Tongue (tissue), 2 donors: ENCODE results near the gene PRR5L. TPM values are rescaled to one million over a fixed set of nuclear protein-coding genes. Genes with fewer than 3 reads are reported as not detected.

ENCODE experiments used
- DNase-seq: peaks from one replicate; pipeline ENCODE4 v3.0.0-alpha.2; 2015
- total RNA-seq: library from RNA; depleted of rRNA; stranded (reverse); fragments of >200 nt; gene quantifications from one replicate; pipeline ENCODE4 v1.2.3, GENCODE V29; 2014

Gene PRR5L
- total RNA-seq, 1 donor from 2014 or later, result 14.1 TPM

DNA sequence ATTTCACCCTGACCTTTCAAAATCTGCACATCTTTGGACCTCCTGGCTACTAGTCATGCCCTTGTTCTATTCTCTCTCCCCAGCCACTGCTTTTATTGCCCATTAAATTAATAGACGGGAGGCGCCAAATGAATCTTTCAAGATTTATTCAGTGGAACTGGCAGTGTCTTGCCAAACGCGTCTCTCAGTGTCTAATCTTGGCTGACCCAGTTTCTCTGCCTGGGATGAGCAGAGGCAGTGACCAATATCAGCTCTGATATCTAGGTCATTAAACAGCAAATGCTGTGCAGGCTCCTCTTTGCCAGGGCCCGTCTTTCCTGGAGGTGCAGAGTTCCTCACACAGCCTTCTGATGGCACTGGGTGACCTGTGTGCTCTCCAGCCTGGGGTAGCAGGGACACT, 140.0 kb downstream of the PRR5L start:
- DNase-seq, result no peak

DNA sequence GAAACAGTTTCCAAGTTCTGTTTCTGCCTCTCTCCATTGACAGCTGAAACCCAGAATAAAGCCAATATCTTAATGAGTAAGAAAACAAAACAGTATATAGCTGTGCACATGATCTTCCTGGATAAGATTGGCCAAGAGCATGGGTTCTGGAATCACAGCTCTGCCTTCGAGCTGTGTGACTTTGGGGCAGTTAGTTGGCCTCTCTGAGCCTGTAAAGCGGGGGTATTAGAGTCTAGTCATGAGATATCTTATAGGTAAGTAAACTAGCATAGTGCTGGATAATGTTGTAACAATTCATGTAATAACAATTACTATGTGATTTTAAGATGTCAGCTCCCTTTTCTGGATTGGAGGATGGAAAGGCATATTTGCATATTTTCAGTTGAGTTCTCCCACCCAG, 140.5 kb downstream of the PRR5L start:
- no peak for DNase-seq

DNA sequence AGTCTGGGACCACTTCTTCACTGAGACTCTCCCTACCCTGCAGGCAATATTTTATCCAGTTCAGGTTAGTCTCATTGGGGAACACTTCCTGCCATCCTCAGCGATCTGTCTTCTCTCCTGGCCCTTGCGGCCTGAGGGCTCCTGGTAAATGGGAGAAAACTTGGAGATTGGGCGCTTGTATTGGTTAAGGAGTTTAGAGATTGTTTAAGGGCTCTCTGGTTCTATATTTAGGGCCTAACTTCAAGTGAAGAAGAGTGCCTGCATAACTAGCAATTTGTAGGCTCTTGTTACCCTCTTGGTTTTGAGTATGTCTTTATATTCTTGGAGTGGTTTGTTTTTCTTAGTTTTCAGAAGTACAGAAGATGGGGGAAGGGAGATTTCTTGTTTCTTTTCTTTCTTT, 141.3 kb downstream of the PRR5L start:
- DNase-seq, result no peak

DNA sequence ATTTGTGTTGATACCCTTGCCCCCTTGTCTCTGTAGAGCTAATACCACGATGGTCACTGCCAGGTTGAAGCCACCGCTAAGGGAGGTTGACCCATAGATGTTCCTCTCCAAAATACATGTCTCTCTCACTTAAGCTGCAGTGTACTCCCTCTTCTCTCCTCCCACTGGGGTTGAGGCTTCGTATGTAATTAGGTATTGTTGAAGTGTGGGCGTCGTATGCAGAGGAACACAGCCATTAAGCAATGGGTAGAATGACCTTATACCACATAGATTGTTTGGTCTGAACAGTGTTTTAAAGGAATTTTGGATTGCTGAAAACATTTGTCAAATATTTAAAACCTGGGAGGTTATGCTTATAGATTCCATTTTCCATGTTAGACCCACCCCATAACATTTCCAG, 142.0 kb downstream of the PRR5L start:
- no peak for DNase-seq

DNA sequence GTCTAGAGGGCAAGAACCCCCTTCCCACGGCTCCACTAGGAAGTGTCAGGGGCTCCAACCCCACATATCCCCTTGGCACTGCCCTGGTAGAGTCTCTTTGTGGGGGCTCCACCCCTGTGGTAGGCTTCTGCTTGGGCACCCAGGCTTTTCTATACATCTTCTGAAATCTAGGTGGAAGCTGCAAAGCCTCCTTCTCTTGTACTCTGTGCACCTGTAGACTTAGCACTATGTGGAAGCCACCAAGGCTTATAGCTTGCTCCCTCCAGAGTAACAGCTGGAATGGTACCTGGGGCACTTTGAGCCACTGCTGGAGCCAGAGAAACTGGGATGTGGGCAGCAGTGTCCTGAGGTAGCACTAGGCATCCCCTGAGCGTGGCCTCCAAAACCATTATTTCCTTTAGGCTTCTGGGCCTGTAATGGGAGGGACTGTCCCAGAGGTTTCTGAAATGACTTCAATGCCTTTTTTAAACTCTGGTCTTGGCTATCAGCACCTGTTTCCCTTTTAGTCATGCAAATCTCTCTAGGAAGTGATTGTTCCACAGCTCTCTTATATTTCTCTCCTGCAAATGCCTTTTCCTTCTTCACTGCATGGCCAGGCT, 145.6 kb downstream of the PRR5L start:
- DNase-seq, result peak; percentile 18

DNA sequence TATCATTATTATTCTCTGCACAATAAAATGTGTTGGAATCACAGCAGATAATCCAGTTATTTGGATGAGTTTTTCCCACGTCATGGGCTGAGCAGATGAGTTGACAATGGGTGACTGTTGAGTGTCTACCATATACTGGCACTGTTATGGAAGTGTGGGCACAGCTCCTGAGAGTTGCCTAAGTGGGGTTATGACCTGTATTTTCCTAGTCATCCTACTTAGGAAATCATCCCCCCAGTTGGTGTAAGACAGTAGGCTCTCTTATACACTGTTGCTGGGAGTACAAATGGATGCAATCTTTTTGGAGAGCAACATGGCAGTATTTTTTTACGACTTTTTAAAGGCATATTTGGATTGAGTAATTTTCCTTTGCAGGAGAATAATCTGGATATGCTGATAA, 147.6 kb downstream of the PRR5L start:
- no peak for DNase-seq

DNA sequence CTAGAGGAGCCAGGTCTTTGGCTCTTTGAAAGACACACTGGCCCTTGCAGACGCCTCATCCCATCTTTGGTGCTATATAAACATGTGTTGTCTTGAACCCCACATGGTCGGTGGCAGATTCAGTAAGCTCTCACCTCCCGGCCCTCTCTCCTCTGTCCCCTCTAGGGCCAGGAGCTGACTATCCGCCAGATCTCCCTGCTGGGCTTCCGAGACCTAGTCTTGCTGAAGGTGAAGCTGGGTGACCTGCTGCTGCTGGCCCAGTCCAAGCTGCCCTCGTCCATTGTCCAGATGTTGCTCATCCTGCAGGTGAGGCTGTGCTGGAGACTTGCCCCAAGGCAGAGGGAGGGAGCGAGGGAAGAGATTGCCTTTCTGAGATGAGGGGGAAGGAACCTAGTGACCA, 150.0 kb downstream of the PRR5L start:
- no peak for DNase-seq

DNA sequence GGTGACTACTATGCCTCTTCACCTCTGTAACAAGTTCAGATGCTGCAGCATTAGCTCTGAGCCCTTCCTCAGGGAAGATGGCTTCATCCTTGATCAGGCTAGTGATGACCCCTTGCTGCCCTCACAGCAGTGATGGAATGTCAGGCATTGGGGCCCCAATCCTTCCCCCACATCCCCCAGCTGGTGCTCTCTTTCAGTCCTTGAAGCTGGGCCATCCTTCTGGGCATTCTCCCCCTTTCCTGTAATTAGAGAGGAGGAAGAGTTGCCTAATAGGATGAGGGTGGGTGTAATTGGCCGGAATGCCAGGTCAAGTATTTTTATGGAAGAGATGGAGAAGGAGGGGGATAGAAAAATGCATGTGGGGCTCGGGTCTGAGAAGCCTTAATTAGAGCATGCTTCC, 151.4 kb downstream of the PRR5L start:
- DNase-seq, result peak; percentile 13

DNA sequence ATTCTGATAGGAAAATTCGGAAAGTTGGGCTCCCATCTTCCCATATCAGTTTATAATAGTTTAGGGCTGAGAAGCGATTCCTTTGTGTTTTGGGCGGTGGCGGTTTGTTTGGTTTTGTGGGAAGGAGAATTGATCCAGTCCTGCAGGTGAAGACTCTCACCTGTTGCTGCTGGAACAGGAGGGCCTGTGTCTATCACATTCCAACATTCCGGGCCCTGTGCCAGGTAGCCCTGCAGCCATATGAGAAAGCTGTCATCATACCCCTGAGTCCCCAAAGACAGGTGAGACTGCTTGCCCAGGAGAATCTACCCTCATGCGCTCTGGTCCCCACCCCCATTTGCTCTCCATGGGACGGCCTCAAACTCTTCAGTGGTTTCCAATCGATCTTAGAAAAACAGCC, 151.9 kb downstream of the PRR5L start:
- peak; percentile 43 for DNase-seq

DNA sequence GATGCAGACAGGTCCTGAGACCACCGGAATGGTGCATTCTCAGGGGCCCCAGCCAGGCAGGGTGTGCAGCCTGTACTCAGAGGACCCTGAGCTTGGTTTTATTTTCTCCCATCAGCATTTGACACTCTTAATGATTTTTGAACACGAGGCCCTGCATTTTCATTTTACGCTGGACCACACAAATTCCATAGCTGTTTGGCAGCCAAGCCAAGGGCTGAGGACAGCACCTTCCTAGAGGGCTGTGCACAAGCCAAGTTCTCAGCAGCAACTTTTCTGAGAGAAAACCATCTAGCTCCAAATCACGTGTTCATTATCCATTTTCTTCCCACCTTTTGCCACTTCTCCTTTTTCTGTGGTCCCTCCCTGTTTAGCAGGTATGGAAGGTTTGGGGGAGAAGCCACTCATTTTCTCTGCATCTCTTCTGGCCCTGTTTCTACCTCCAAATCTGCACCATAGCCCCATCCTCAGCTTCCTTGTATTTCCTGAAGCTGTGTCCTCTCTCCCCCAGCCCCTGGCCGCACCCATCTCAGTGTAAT, 153.5 kb downstream of the PRR5L start:
- no peak for DNase-seq

DNA sequence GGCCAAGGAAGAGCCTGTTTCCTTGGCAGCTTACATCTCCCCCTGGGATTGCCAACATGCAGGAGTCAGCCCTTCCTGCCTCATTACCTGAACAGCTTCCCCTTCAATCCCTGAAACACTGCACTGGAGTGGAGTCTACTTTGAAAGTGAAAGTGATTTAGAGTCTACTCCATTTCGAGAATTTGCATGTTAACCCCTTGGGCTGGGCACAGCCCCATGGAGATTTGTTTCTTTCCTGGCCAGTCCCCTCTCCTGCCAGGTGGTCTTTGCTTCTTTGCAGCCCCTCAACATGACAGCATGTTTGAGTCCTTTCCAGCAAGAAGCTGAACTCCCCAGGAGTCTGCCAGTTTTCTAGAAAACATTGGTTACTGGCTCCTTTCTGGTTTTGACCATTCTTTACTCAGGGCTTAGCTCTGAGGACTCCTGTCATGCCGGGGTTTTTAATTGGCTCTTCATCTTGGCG, 154.1 kb downstream of the PRR5L start:
- DNase-seq, result peak; percentile 30

DNA sequence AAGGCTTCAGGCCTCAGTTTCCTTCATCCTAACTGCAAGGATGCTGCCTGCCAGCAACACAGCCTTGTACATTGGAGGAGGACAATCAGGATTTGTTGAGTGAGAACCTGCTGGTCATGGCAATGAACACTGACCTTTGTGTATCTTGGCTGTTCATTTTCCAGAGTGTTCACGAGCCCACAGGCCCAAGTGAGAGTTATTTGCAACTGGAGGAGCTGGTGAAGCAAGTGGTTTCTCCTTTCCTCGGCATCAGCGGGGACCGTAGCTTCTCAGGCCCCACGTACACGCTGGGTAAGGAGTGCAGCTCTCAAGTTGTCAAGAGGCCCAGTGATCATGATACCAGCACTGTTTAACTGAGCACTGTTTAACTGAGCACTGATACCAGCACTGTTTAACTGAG, 155.0 kb downstream of the PRR5L start:
- no peak for DNase-seq

DNA sequence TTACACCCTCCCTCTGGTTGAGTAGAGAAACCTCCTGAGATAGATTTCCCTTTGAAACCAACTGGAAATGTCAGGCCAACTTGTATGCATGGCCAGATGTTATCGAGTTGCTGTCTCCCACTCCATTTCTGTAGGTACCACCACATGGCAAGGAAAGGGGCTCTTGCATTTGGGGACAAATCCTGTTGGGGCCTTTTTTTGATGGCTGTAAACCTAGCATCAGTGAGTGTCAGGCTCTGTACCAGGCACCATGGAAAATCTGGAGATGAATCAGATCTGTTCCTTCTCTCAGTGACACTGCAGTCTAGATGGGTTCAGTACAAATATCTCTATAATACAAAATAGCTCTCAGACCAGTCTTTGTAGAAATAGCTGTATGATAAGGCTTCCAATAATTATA, 155.6 kb downstream of the PRR5L start:
- no peak for DNase-seq

DNA sequence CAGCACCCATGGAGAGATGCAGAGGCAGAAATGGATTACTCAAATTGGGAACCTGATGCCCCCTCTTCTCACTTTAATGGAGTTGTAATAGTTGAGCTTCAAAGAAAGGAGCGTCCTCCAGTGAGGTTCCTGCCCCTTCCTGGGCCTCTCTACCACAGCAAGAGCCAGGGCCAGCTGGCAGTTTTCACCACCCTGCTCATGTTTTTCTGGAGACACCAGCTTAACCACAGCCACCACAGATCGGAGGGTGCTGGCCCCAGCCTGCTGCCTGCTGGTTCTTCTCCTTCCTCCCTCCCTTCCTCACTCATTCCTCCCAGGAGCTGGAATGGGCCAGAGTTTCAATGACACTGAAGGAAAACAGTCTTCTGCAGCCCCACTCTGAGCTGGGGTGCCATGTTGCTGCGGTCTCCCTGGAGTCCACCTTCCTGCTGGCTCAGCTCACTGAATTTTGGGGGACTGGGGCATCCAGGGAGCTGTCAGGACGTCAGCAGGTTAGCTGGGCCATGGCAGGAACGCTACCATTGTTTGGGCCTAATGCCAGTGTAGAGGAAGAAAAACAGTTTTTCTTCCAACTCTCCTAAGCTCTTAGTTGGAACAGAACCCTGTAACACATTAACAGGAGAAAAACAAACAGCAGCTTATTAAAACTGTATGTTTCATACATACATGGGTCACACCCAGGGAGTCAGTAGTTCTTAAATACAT, 156.3 kb downstream of the PRR5L start:
- DNase-seq, result peak; percentile 43

DNA sequence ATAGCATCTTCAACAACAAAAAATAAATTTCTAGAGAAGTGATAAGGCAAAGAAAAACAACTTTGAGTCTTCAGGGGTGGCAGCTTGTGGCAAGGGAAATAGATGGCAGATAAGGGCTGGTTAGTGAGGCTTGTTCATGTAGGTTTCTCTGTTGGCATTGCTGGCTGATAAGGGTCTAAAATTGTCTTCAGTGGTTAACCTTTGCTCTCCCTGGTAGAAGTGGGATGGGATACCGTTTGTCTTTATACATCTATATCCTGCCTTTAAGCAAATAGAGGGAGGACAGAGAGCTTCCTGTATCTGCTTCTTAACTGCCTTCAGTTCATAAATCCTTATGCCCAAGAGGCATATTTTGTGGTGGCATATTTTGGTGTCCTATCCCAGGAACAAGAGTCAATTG, 156.9 kb downstream of the PRR5L start:
- no peak for DNase-seq

DNA sequence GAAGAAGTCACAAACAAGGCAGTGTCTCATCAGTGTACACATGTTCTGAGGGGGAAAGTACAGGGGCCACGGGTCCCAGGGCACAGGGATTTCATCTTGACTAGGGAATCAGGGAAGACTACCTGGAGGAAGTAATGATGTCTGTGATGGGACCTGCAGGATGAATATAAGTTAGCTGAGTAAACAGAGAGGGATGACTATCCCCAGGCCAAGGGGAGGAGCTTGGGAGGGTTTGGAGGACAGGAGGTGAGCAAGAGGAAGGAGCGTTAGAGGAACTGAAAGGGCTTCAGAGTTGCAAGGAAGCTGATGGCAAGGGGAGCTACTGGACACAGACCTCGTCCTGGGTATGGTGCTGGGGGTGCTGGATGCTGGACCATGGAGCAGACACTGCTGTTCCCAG, 157.6 kb downstream of the PRR5L start:
- no peak for DNase-seq

DNA sequence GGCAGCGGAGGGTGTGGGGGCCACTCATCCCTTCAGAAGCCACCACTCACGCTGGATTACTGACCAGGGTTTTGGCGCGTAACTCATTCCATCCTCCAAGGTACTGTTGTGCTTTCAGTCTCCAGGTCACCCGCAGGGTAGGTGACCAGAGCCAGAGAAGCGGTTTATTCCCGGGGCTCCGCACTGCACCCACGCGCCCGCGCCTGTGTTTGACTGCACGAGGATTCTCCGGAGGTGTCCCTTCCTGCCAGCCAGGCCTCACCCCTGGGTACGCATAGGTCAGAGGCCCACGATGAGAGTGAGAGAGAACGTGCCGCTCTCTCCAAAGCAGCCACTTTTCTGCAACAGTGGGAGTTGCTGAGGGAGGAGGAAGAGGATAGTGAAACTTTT, 158.5 kb downstream of the PRR5L start:
- DNase-seq, result no peak

DNA sequence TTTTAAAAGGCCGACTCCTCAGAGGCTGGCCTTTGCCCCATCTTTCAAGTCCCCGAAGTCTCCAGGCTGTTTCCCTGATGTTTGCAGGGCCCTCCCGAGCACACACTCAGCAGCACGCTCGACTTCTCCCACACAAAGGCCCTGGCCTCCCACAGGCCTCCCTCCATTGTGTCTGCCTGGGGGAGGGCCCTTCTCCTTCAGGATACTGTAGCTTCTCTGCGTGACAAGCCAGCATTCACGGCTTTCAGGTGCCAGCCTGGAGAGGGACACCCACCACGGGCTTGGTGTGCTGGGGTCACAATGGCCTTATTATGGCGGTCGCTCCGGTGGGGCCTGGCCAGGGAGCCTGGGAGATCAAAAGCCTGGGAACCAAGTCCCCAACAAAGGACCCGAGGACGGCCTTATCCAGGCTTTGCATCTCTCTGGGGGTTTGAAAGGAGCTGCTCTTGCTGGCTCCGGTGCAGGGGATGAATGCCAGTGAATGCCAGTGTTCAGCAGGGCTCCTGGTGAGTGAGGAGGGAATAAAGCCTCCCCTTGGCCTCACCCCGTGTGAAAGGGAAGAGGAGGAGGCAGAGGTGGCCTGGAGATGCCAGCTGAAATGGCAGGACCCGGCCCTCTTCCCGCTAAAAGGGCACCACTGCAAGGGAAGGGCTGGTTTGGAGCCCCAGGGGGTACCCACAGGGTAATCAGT, 159.0 kb downstream of the PRR5L start:
- DNase-seq, result no peak

DNA sequence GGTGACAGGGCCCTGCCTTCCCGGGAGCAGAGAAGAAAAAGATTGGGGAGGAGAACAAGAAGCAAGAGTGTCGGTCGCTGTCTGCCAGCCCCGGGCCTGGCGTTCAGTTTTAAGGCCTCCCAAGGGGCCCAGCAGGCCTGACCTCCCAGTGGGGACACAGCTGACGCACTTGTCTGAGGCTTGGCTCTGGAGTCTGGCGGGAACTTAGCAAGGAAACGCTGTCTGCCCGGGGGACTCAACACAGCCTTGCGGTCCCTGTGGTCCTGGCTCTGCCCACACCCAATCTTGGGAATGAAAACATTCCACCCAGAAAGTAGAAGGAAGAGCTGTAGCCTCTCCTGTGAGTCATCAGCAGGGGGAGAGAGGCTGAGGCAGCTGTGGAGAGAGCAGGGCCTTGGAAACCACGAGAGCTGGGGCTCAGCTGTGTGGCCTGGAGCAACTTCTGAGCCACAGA, 159.6 kb downstream of the PRR5L start:
- DNase-seq, result peak; percentile 75

DNA sequence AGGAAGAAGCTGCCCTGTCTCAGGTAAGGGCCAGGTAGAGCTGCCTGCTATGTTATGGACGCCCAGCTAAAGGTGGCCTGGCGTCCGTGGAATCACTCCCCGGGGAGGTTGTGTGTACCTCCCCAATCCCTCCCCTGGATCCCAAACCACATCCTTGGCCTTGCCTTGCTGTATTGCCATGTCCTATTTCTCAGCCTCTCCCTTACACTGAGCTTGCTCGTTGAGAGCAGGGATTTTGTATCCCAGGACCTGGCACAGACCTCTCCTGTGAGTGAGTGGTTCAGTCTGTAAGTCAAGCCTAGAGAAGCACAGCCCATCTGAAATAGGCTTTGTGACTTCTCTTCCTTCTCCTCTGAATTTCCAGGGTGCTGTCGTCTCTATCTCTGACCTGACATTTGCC, 160.1 kb downstream of the PRR5L start:
- no peak for DNase-seq

DNA sequence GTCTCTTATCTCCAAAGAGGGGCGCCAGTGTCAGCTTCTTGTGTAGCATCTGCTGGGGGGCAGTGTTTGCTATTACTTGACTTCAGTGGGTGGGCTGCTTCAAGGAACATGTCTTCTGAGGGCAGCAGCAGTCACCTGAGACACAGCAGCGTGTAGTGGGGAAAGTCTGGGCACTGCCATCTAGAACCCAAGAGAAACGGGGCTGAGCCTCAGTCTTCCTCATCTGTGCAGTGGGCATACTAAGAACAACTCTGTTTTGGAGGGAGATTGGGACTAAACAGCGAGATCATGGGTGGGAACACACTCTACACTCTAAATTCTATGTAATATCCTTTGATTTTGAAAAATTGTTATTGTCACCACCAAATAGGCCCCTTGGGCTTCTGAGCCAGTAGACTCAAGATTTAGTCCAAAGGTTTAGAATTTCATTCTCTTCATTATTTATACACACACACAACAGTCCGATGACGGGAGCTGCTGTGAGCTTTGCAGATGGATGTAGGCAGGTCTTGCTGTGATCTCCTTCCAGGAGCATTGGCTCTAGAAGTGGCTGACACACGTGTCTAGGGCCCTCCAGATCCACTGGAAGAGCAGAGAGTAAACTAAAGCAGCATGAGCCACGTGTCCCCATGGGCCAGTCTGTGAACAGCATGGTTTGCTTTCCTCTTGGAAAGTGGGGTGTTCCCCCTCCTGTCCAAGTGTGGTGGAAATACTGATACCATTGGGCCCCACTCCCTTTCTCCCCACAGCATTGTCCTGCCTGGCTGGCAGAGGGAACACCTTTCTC, 162.2 kb downstream of the PRR5L start:
- no peak for DNase-seq

DNA sequence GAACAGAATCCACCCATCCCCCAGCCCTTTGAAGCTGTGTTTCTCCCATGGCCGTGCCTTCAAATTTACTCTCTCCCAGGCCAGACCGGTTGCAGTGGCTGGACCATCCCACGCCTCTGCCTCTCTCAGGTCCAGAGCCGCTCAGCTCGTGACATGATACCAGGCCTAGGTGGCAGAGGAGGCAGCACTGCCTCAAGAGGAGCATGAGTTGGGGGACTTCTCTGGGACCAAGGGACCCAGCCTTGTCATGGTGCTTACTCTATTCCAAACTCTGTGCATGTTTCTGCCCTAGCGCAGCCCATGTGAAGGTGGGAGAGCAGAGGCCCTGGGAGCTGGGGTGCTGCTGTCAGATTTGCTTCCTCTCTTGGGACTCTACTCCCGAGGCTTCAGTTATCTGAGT, 163.0 kb downstream of the PRR5L start:
- DNase-seq, result no peak

DNA sequence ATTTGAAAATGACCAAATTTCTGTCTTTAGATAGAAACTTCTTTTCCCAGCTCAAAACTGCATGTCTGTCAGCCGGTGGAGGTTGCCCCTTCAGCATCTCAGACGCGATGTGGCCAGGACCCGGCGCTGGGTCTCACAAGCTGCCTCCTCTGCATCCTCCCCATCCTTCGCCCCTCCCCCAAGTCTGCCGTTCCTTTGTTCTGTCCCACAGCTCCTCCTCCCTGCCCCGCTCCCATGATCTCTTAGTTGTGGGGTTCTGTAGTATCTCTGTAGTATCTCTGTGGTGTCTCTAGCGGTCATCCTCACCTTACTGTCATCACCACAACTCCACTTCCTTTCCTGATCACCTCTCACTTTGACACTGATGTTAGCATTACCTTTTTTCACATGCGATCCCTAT, 164.1 kb downstream of the PRR5L start:
- DNase-seq, result no peak
